ENCODE results near the gene CHRND.

Gene CHRND

DNA sequence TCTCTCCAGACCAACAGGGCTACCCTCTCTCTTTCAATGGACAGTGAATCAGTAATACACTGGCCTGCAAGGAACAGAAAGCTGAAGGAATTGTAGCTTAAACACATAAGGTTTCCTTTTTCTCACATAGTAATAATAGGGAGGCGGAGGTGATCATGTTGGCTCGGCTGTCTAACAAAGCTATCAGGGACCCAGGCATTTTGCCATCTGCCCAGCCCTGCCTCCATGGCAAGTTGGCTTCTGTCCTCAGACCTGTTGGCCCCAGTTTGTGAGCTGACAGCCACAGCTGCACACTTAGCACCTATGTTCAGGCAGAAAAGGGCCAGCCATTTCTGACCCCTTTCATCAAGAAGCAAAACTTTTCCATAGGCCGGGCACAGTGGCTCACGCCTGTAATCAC, 11.5 kb downstream of the CHRND start:
- Histone ChIP-seq H3K4me2 (ENCODE audit: low read length) (no peak overlapping the region), H3K4me1 (ENCODE audit: low read length) (no peaks in the 10 kb centered on the region), H3K36me3 (replicated peaks; ENCODE audit: low read depth, low read length) (no peaks in the 10 kb centered on the region), H3K27me3 (ENCODE audit: low read depth, low read length) (no peaks in the 10 kb centered on the region), H3K79me2 (ENCODE audit: low read length) (no peaks in the 10 kb centered on the region), H3K4me3 (ENCODE audit: low read length) (no peak overlapping the region), H3K9ac (ENCODE audit: low read length) (no peak overlapping the region), H2AFZ (ENCODE audit: low read depth, low read length) (no peak overlapping the region), H3K9me3 (ENCODE audit: insufficient read depth, low read length) (no peaks in the 10 kb centered on the region), H3K27ac (ENCODE audit: low read length) (no peak overlapping the region), H4K20me1 (ENCODE audit: insufficient read depth, low read length) (no peaks in the 10 kb centered on the region)
- TF ChIP-seq EZH2phosphoT487 (IDR thresholded peaks at IDR 0.05; ENCODE audit: low read depth), result no peak
- TF ChIP-seq CTCF (IDR thresholded peaks at IDR 0.05; ENCODE audit: low read depth, low read length), result no peak

DNA sequence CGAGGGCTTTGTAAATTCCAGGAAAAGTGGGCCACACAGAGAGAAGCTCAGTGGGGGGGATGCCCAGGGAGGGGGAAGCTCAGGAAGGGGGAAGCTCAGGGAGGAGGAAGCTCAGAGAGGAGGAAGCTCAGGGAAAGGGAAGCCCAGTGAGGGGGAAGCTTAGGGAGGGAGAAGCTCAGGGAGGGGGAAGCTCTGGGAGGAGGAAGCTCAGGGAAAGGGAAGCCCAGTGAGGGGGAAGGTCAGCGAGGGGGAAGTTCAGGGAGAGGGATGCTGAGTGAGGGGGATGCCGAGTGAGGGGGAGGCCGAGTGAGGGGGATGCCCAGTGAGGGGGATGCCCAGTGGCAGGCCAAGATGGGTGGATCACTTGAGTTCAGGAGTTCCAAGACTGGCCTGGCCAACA, 12.7 kb downstream of the CHRND start:
- no peak overlapping the region for H3K4me3 ChIP-seq (ENCODE audit: low read length)
- no peaks in the 10 kb centered on the region for H4K20me1 ChIP-seq (ENCODE audit: insufficient read depth, low read length)
- H3K4me1 ChIP-seq (ENCODE audit: low read length), result no peaks in the 10 kb centered on the region
- no peaks in the 10 kb centered on the region for H3K9me3 ChIP-seq (ENCODE audit: insufficient read depth, low read length)
- no peaks in the 10 kb centered on the region for H3K36me3 ChIP-seq (replicated peaks; ENCODE audit: low read depth, low read length)
- H3K79me2 ChIP-seq (ENCODE audit: low read length), result no peaks in the 10 kb centered on the region
- no peak overlapping the region for H3K9ac ChIP-seq (ENCODE audit: low read length)
- H3K27me3 ChIP-seq (ENCODE audit: low read depth, low read length), result no peaks in the 10 kb centered on the region
- H3K4me2 ChIP-seq (ENCODE audit: low read length), result no peak overlapping the region
- H3K27ac ChIP-seq (ENCODE audit: low read length), result no peak overlapping the region
- TF ChIP-seq EZH2phosphoT487 (IDR thresholded peaks at IDR 0.05; ENCODE audit: low read depth) (no peak), CTCF (IDR thresholded peaks at IDR 0.05; ENCODE audit: low read depth, low read length) (no peak)
- no peak overlapping the region for H2AFZ ChIP-seq (ENCODE audit: low read depth, low read length)

GRCh38 chr2:232539298-232540231, 13.6 kb downstream of the CHRND start, which contains the start of gene CHRNG:
TSS of gene CHRNG (plus strand) at chr2:232539692. CDS start at chr2:232539748, 56 bp downstream.
- TF ChIP-seq CTCF (IDR thresholded peaks at IDR 0.05; ENCODE audit: low read depth, low read length) (no peak), EZH2phosphoT487 (IDR thresholded peaks at IDR 0.05; ENCODE audit: low read depth) (no peak)

DNA sequence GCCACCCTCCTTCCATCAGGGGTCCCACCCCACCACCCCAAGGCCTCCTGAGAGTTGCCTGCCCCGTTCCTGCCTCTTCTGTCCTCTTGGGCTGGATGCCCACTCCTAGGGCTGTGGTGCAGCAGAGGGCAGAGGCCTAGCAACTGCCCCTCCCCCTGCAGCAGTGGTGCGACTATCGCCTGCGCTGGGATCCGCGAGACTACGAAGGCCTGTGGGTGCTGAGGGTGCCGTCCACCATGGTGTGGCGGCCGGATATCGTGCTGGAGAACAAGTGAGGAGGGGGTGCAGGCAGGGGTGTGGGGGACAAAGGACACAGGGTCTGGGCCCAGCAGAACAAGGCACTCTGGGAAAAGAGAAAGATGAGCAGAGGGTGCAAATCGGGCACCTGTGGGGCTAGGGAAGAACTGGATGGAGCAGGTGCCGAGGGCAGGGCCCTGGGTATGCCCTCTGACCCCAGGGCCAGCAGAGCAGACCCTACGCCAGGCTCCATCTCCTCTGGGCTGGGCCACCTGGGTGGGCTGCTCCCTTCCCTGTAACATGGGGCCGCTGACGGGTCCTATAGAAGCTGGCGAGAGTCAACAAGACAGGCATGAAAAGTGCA, 14.6 kb downstream of the CHRND start:
- no peaks in the 10 kb centered on the region for H3K4me1 ChIP-seq (ENCODE audit: low read length)
- TF ChIP-seq CTCF (IDR thresholded peaks at IDR 0.05; ENCODE audit: low read depth, low read length) (no peak), EZH2phosphoT487 (IDR thresholded peaks at IDR 0.05; ENCODE audit: low read depth) (no peak)
- no peaks in the 10 kb centered on the region for H3K36me3 ChIP-seq (replicated peaks; ENCODE audit: low read depth, low read length)
- no peaks in the 10 kb centered on the region for H3K9me3 ChIP-seq (ENCODE audit: insufficient read depth, low read length)
- no peaks in the 10 kb centered on the region for H3K27me3 ChIP-seq (ENCODE audit: low read depth, low read length)
- H3K79me2 ChIP-seq (ENCODE audit: low read length), result no peaks in the 10 kb centered on the region
- H2AFZ ChIP-seq (ENCODE audit: low read depth, low read length), result no peak overlapping the region
- H3K9ac ChIP-seq (ENCODE audit: low read length), result no peak overlapping the region
- H3K27ac ChIP-seq (ENCODE audit: low read length), result no peak overlapping the region
- no peak overlapping the region for H3K4me2 ChIP-seq (ENCODE audit: low read length)
- H3K4me3 ChIP-seq (ENCODE audit: low read length), result no peak overlapping the region
- no peaks in the 10 kb centered on the region for H4K20me1 ChIP-seq (ENCODE audit: insufficient read depth, low read length)

More at GRCh38 chr2:232539298-232540231, 13.6 kb downstream of the CHRND start, which contains the start of gene CHRNG:
- no peaks in the 10 kb centered on the region for H3K9me3 ChIP-seq (ENCODE audit: insufficient read depth, low read length)
- H2AFZ ChIP-seq (ENCODE audit: low read depth, low read length), result no peak within 1 kb of the TSS
- H3K36me3 ChIP-seq (replicated peaks; ENCODE audit: low read depth, low read length), result no peaks in the 10 kb centered on the region
- H3K4me3 ChIP-seq (ENCODE audit: low read length), result no peak within 1 kb of the TSS
- no peaks in the 10 kb centered on the region for H4K20me1 ChIP-seq (ENCODE audit: insufficient read depth, low read length)
- no peak within 1 kb of the TSS for H3K27ac ChIP-seq (ENCODE audit: low read length)
- no peaks in the 10 kb centered on the region for H3K27me3 ChIP-seq (ENCODE audit: low read depth, low read length)
- no peak within 1 kb of the TSS for H3K9ac ChIP-seq (ENCODE audit: low read length)
- H3K4me1 ChIP-seq (ENCODE audit: low read length), result no peaks in the 10 kb centered on the region
- no peak within 1 kb of the TSS for H3K4me2 ChIP-seq (ENCODE audit: low read length)
- H3K79me2 ChIP-seq (ENCODE audit: low read length), result no peaks in the 10 kb centered on the region

All from OCI-LY3 (cell line).